ENCODE results near the gene WNK2.

WNK2 gene

DNA sequence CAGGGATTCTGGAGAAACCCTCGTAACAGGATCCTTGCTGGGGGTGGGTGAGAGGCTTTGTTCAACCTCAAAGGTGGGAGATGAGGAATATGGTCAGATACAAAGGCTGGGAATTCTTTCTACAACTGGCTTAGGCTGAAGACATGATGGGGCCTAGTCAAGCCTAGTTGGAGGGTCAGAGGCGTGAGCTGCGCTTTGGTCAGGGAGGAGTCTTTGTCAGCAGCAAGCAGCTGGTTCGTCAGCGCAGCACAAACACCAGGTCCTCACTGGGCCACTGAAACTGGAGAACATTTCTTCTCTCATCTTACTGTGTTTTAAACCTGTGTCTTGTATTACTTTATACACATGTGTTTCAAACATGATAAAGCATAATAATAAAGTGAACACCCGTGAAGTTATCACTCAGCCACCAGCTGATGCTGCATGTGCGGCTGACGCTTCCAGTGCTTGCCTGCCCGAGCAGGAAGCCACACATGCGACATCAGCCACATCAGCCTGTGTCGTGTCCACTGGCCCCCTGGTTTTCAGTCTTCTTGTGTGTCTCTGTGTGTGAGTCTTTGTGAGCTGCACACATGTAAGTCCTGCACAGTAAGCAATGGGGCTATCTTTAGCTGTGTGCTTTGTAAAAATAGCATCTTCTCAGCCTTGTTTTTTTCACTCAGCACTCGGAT is 81.5 kb downstream of the WNK2 start:
- no peak for DNase-seq (ENCODE audit: low read depth, low spot score)

DNA sequence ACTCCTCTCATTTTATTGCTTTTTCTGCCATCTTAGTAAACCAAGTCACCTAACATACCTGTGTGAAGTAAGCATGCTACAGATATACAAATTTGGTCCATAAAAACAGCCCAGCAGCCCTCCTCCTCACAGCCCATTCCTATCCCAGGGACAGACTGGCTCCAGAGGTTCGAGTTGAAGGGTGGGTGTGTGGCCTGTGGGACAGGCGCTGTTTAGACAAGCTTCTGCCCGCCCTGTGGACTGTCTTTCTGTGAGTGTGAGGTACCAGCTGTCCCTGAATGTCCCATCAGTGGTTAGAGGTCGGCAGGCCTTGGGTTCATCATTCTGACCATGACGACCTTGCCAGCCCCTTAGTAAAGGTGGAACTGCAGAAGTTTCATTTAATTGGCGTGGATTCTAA is 82.0 kb downstream of the WNK2 start:
- no peak for DNase-seq (ENCODE audit: low read depth, low spot score)

DNA sequence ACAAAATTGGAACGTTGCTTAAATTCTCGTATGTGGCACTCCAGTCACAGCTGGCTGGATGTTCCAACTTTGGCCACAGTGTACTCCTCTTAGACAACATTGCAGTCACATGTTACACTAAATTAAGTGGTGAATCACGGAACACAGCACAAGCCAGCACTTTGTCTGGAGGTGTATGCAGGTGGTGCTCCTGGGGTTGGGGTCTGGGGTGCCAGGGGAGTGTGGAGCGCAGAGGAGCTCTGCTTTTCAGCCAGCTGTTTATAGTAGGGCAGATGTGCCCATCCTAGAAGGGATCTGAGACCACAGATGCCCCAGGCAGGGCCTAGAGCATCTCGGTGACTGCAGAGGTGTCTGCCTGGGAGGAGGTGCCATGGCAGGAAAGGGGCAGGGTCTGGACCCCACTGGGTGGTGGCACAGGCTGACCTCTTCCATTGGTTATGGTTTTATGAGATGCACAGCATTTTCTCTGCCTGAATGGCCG is 82.6 kb downstream of the WNK2 start:
- DNase-seq (ENCODE audit: low read depth, low spot score), result no peak

DNA sequence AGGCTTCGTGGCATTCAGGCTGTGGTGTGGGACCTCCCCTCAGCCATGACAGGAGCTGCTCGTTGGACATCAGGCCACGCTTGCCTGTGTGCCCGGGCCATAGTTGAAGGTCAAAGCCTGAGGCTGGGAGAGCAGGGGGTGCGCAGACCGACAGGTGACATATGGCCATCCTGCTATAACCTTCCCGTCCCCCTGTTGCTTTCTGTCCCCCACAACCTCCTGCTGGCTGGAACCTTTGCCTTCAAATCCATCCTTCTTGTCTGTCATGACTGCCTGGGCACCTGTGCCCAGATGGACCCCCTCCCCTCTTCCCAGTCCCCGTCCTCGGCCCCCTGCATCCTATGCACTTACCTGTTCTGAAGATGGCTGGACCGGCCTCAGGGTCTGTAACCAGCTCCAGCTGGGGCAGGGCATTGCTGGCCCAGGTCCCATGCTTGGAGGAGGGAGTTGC is 83.2 kb downstream of the WNK2 start:
- DNase-seq (ENCODE audit: low read depth, low spot score), result no peak

DNA sequence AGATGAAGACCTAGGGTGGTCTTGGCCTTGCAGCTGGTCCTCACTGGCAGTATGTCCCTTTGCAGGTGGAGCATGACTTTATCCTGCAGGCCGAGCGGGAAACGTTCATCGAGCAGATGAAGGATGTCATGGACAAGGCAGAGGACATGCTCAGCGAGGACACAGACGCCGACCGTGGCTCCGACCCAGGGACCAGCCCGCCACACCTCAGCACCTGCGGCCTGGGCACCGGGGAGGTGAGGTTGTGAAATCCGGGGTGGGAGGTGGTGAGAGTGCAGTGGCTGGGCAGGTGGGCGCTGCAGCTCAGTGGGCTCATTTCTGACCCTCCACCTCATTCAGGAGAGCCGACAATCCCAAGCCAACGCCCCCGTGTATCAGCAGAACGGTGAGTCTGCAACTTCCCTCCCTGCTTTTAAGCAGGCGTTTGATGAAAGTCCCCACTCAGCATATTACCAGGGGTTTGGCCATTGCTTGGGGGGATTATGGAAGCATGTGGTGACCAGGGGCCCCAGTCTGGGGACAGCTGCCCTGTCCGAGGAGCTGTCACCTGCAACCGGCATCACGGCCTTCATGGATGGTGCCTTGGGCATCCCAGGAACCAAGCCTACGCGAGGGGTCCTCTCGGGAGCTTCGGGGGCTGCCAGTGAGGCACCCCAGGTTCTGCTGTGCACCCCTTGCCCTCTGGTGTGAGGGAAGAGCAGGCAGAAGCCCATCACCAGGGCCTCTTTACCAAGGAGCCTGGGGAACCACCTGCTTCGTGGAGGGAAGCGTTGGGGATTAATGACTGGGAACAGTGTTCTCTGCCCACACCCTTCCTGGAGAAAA is 84.0 kb downstream of the WNK2 start:
- no peak for DNase-seq (ENCODE audit: low read depth, low spot score)

DNA sequence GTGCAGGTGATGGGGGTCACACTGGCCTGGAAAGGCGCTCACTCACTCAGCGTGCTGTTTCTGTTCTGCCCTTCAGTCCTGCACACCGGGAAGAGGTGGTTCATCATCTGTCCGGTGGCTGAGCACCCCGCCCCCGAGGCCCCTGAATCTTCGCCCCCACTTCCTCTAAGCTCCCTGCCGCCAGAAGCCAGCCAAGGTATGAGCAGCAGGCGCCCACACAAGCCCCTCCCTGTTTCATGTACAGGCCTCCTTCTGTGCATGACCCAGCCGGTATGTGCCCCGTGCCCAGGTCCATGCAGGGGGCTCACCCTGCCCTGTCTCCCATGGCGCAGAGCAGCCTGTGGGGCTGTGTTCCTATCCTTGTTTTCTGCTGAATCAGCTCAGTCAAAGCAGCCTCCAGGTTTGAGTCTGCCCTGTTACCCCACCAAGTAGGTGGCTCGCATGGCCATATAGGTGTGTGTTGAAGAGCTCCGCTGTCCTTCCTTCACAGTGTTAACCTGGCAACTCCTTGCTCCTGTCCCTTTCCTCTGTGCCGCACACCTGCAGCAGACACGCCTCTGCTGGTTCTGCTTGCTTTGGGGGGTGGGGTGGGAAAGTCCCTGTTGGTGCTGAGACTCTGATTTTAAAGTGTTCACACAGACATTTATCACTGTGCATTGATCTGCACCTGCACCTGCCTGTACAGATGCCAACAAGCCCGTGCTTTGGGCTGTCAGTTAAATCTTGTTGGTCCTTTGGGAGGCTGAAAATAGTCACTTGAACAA is 84.8 kb downstream of the WNK2 start:
- DNase-seq (ENCODE audit: low read depth, low spot score), result no peak

DNA sequence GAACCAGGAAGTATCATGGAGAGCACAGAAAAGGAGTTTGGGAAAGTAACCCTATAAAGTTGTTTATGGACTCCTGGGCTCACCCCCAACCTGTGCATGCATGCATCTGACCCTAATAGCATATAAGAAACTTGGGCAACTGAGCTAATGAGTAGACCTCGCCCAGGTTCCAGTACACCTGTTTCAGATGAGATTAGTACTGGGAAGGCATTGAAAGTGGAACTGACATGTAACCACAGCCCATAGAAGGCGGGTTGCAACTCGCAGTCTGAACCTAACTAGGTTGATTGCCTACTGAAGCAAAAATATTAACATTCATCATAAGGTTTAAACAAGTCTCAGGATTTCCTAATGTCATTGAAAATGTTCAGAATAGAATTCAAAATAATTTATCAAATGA is 87.0 kb downstream of the WNK2 start:
- DNase-seq (ENCODE audit: low read depth, low spot score), result no peak

DNA sequence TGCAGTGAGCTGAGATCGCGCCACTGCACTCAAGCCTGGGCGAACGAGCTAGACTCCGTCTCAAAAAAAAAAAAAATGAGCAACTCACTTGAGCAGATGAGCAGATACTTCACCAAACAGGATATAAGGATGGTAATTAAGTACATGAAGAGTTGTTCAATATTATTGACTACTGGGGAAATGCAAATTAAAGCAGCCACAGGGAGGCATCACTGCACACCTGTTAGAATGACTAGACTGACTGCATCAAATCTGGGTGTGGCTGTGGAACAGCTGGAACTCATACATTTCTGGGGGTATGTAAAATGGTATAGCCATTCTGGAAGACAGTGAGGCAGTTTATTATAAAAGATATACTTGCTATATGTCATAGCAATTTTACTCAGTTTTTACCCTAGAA is 93.0 kb downstream of the WNK2 start:
- no peak for DNase-seq (ENCODE audit: low read depth, low spot score)

DNA sequence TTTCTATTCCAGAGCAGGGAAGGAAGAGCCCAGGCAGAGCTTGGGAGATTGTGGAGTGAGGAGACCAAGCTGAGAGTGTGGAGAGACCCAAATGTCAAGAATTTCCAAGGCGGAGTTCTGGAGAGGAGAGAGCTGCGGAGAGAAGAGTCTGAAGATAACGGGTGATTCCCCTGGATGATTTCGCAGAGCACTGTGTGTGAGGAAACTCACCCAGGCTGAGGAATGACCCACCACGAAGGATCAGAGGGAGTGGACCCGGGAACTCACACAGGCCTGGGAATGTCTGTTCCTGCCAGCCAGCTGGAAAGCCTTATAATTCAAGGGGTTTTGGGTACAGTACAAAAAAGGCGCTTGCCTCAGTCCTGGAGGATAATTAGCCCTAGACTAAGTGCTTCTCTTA is 94.2 kb downstream of the WNK2 start:
- no peak for DNase-seq (ENCODE audit: low read depth, low spot score)

DNA sequence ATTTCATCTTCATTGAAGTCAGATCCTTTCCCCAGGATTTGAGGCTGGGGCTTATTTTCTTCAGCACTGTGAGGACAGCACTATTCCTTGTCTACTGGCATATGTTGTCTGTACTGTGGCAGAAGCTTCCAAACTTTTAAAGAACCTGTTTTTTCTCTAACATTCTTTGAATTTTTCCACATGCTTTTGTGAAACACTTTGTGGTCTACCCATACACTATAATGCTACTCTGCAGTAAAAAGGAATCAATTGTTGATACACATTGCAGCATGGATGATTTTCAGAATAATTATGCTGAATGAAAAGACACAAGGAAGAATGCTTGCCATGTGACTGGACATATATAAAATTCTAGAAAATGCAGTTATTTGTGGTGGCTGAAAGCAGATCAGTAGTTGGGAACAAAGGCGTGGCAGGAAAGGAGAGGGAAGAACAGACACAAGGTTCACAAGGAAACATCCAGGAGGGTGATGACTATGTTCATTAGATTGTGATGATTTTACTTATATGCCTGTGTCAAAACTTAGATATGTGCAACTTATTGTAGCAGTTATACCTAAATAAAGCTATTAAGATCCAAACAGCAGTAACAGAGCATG is 96.8 kb downstream of the WNK2 start:
- no peak for DNase-seq (ENCODE audit: low read depth, low spot score)

DNA sequence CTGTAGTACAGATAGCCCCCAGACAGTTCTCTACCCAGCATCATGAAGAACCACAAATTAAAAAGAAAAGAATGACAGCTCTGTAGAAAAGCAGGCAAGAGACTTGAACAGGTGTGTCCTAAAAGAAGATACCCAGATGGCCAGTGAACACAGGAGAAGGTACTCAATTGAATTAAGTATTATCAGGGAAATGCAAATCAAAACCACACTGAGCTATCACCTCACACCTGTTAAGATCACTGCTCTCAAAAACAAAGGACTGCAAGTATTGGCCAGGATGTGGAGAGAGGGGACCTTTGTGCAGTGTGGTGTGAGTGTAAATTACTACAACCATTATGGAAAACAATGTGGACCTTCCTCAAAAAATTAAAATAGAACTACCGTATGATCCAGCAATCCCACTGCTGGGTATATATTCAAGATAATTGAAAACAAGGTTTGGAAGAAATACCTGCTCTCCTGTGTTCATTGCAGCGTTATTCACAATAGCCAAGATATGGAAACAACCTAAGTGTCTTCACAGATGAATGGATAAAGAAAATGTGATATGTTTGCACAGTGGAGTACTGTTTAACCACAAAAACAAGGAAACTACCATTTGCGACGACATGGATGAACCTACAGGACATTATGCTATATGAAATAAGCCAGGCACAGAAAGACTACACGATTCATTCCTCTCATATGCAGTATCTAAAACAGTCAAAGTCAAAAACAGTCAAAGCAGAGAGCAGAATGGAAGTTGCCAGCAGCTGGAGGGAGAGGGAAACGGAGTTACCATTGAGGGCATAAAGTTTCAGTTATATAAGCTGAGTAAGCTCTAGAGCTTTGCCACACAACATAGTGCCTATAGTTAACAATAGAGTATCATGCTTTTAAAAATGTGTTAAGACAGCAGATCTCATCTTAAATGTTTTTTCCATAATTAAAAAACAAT is 102.6 kb downstream of the WNK2 start:
- no peak for DNase-seq (ENCODE audit: low read depth, low spot score)

DNA sequence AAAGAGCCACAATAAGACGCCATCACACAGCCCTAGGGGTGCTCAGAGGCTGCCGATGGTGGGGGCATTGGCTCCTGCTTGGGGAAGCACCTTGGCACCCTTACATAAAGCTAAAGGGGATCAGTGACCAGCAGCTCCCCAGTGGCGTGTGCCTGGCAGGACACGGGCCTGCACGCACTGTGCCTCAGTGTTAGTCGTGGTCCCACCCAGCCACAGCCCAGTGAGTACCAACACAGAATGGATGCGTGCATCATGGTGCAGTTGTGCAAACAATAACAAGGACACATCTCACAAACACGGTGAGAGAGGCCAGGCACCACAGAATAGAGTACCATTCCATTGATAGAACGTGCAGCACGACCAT is 103.2 kb downstream of the WNK2 start:
- DNase-seq (ENCODE audit: low read depth, low spot score), result no peak

DNA sequence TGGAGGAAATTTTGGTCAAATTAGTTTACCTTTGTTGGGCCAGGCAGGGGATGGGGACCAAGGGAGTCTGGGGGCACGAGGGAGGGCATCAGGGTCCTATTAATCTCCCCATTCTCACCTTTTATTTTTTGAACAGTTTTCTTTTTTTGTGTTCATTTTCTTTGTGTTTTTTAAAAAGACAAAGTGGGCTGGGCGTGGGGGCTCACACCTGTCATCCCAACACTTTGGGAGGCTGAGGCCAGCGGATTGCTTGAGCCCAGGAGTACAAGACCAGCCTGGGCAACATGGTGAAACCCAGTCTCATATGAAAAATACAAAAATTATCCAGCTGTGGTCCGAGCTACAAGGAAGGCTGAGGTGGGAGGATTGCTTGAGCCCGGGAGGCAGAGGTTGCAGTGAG is 103.7 kb downstream of the WNK2 start:
- no peak for DNase-seq (ENCODE audit: low read depth, low spot score)

DNA sequence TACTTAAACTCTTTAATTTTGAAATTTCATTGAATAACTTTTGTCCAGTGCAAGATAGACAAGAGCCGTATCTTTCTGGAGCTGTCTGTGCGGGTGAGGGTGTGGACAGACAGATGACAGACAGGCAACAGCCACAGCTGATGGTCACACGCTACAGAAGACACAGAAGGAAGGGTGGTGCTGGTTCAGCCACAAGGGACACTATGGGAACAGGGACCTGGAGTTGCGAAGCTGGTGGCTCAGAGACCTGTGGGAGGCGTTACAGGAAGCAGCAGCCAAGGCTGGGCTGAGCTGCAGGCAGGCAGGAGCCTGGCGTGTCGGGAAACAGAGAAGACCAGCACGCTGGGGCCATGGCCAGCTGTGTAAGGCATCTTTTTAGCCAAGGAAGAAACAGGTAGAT is 104.4 kb downstream of the WNK2 start:
- no peak for DNase-seq (ENCODE audit: low read depth, low spot score)

DNA sequence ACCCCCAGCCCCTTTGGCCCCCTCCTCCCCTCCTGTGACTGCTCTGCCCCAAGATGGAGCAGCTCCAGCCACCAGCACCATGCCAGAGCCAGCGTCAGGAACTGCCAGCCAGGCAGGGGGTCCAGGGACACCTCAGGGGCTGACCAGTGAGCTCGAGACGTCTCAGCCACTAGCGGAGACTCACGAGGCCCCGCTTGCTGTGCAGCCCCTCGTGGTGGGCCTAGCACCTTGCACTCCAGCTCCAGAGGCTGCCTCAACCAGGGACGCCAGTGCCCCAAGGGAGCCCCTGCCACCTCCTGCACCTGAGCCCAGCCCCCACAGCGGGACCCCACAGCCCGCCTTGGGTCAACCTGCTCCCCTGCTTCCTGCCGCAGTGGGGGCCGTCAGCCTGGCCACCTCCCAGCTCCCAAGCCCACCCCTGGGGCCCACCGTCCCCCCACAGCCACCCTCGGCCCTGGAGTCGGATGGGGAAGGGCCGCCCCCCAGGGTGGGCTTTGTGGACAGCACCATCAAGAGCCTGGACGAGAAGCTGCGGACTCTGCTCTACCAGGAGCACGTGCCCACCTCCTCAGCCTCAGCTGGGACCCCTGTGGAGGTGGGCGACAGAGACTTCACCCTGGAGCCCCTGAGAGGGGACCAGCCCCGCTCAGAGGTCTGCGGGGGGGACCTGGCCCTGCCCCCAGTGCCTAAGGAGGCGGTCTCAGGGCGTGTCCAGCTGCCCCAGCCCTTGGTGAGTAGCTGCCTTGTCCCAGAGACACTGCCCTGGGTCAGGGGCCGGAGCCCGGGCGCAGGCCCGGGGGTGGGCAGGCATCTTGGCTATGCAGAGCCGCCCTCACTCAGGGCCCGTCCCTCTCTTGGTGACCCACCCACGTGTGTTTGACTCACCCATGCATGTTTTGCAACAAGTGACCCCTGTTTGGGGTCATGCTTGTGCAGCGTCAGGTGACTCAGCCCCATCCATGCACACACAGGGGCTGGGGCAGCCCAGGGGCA is 105.2 kb downstream of the WNK2 start:
- DNase-seq (ENCODE audit: low read depth, low spot score), result no peak

DNA sequence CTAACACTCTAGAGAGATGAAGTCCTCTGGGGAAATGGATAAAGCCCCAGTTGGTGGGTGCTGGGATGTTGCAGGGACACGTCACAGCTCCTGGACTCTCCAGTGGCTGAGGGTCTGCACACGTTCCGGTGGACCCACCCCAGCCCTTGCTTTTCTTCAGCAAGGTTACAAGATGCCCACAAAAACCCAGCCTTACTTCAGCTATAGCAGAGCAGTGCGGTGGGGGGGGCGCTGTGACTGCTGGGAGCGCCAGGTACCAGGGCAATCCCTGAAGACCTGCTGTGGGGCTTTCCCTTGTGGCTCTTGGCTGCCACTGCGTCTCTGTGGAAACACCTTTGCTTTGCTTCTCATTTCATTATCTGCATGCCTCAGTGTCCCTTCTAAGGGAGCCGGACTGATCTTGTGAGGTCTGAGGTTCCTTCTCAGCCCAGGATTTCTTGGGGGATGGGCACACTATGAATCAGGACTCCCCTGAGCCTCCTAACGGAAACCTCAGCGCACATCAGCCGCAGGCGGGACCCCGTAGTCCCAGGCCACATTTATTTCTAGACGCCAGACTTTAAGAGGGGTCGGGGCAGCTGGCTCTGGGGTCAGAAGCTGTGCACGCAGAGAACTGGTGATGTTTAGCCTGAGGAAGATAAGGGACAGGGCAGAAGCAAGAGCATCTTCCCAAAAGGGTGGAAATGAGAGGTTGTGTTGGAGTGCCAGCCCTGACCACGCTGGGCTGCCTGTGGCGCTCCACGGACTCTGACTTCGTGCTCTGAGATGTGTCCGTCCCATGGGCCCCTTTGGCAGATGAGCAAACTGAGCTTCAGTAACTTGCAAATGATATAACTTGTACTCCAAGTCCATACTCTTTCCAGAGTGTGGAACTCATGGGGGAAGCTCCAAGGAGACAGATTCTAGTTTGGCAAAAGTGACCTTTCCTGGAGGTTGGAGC is 106.8 kb downstream of the WNK2 start:
- no peak for DNase-seq (ENCODE audit: low read depth, low spot score)

DNA sequence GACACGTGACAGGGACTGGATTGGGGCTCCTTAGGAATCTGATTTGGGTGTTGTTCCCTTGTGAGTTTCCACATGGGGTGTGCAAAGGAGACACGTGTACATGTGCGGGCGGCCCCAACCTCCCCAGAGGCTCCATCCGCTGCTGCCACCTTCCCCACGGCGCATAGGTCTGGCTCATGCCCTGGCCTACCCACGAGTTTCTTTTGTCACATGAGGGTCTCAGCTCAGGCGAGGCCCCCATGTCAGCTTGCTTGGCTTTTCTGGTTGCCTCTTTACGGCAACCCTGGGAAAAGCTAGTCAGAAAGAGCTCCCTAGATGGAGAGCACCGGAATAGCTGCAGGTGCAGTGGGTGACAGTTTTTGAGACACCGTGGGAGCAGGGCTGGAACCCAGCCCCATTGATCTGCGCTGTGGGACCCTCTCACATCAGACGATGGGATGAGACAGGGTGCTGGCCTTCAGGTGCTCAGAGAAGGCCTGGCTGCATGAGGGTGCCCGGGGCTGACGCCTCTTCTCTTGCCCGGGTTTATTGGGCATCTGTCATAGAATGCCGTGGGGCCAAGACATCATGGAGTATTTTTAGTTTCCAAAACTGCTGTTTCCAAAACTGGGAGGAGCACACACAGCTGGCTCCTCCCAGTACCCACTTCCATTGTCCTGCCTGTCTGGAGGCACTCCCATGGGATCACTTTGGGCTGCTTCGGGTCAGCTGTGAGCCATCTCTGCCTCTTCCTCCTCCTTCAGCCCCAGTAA is 107.8 kb downstream of the WNK2 start:
- DNase-seq (ENCODE audit: low read depth, low spot score), result no peak

DNA sequence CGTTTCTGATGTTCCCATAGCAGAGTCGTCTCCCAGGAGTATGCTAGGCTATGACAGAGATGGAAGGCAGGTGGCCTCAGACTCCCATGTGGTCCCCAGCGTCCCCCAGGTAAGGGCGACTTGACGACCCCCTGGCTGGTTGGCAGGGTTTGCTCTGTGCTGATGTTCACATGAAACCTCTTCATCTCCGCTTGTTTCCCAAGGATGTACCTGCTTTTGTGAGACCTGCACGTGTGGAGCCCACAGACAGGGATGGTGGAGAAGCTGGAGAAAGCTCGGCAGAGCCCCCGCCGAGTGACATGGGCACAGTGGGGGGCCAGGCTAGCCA is 108.3 kb downstream of the WNK2 start:
- DNase-seq (ENCODE audit: low read depth, low spot score), result no peak

All from brain pericyte (primary cell).